Measurements from ENCODE around the gene DENND1B. TPM values are rescaled to one million over a fixed set of nuclear protein-coding genes. Genes with fewer than 3 reads are reported as not detected.

The DENND1B gene
- total and polyA plus RNA-seq, 2 of the 8 experiments (the other 6 are each of a cell fraction or from before 2014, with no cell fraction given) = 0.74 to 3.3 TPM

- no peak overlapping the region for H2BK5ac ChIP-seq (ENCODE audit: low read depth, low read length)
- ChIA-PET CTCF (ENCODE audit: partially characterized antibody) (interaction anchor here (0.6 to 7.9 kb wide), 10 partner anchors 8 to 306 kb away, joined by 3 to 62 read pairs (median 4); no protein-coding TSS in a partner anchor), POLR2A (ENCODE audit: partially characterized antibody) (no interaction called here)
- H2BK20ac ChIP-seq (ENCODE audit: low read length) = no peak overlapping the region
- H3K27ac ChIP-seq (ENCODE audit: low read depth, low read length) = no peak overlapping the region
- H2AFZ ChIP-seq (ENCODE audit: low read length) = no peak overlapping the region
- no peak for DNase-seq (ENCODE audit: low read depth in 1 of 2, low spot score in 2 of 2)
- no peak overlapping the region for H3K23ac ChIP-seq (ENCODE audit: insufficient read length)
- no peak overlapping the region for H2BK120ac ChIP-seq (replicated peaks; ENCODE audit: low read depth, low read length)
- FAIRE-seq = no peak
- H4K91ac ChIP-seq (replicated peaks; ENCODE audit: insufficient read length, low read length) = no peak overlapping the region
- WGBS, 2 experiments (ENCODE audit: extremely low coverage in 1 of 2, insufficient coverage in 1 of 2, insufficient read length in 1 of 2, insufficient replicate concordance in 2 of 2, low coverage in 1 of 2, low lambda C conversion rate in 2 of 2, missing lambda C conversion rate in 1 of 2) = 44% methylated on average over 2 of the region's 2 CpGs; no CpG with 5 or more reads in 1 of the 2 experiments
- H3K79me1 ChIP-seq (ENCODE audit: low read depth, low read length) = no peaks in the 10 kb centered on the region
- H3K14ac ChIP-seq (ENCODE audit: insufficient read length) = no peak overlapping the region
- H4K8ac ChIP-seq (ENCODE audit: extremely low read depth, insufficient read depth, low read length) = no peak overlapping the region
- H3K23me2 ChIP-seq (ENCODE audit: low read depth, low read length) = no peaks in the 10 kb centered on the region
- H3K18ac ChIP-seq (ENCODE audit: extremely low read depth, low read length) = no peak overlapping the region
- TF ChIP-seq, protein P1, sequence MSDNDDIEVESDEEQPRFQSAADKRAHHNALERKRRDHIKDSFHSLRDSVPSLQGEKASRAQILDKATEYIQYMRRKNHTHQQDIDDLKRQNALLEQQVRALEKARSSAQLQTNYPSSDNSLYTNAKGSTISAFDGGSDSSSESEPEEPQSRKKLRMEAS (IDR thresholded peaks at IDR 0.05) = no peak
- TF ChIP-seq GABPA (IDR thresholded peaks at IDR 0.05; ENCODE audit: borderline replicate concordance, insufficient read depth, low read length) (no peak), BCL11A (IDR thresholded peaks at IDR 0.05; ENCODE audit: low read depth in 2 of 2, low read length in 2 of 2) (no peak), CTBP2 (IDR thresholded peaks at IDR 0.05; ENCODE audit: borderline replicate concordance, insufficient read depth, insufficient read length, low read length) (no peak), RAD21 (IDR thresholded peaks at IDR 0.05 in 1 of 2, conservative IDR thresholded peaks at IDR 0.05 in 1 of 2; ENCODE audit: low read depth in 2 of 2, low read length in 2 of 2) (peak in 1 of 2 experiments; percentile 44), CBX8 (IDR thresholded peaks at IDR 0.05; ENCODE audit: borderline replicate concordance, low read depth, low read length) (no peak)
- no peak overlapping the region for H2BK15ac ChIP-seq (ENCODE audit: low read length)
- H2BK12ac ChIP-seq (ENCODE audit: low read depth, low read length) = no peak overlapping the region
- no peaks in the 10 kb centered on the region for H3K79me2 ChIP-seq (ENCODE audit: control insufficient read depth in 1 of 2, insufficient read depth in 2 of 2, low read length in 2 of 2)
- H4K20me1 ChIP-seq (replicated peaks in 1 of 2; ENCODE audit: control insufficient read depth in 1 of 2, insufficient read depth in 2 of 2, low read length in 2 of 2) = no peaks in the 10 kb centered on the region
- no peak overlapping the region for H3K56ac ChIP-seq (replicated peaks; ENCODE audit: insufficient read length, low read depth, low read length)
- H3K27me3 ChIP-seq (replicated peaks in 1 of 4; ENCODE audit: control insufficient read depth in 3 of 4, extremely low read depth in 1 of 4, insufficient read depth in 3 of 4, low read length in 3 of 4) = no peaks in the 10 kb centered on the region
- H3K9ac ChIP-seq (replicated peaks in 1 of 4; ENCODE audit: extremely low read depth in 1 of 4, low read depth in 3 of 4, low read length in 3 of 4) = no peak overlapping the region
- H3K4me2 ChIP-seq (ENCODE audit: insufficient read depth in 1 of 2, low read depth in 2 of 2, low read length in 2 of 2) = no peak overlapping the region
- no peaks in the 10 kb centered on the region for H3K9me3 ChIP-seq (ENCODE audit: insufficient read depth in 2 of 2, low read depth in 1 of 2, low read length in 1 of 2)
- H3K4me3 ChIP-seq (ENCODE audit: extremely low read depth in 1 of 4, insufficient read depth in 2 of 4, low read depth in 3 of 4, low read length in 4 of 4) = no peak overlapping the region
- no peak overlapping the region for H2AK5ac ChIP-seq (ENCODE audit: low read depth, low read length)
- no peak overlapping the region for H3K4ac ChIP-seq (replicated peaks; ENCODE audit: insufficient read length, low read depth, low read length)
- no peak overlapping the region for H4K5ac ChIP-seq (ENCODE audit: insufficient read length, low read depth, low read length)
- no peaks in the 10 kb centered on the region for H3K4me1 ChIP-seq (replicated peaks in 1 of 4; ENCODE audit: control insufficient read depth in 3 of 4, insufficient read depth in 4 of 4, low read length in 3 of 4)
- no peaks in the 10 kb centered on the region for H3K36me3 ChIP-seq (ENCODE audit: control insufficient read depth in 2 of 4, insufficient read depth in 4 of 4, low read length in 3 of 4)
Measured at GRCh38 chr1:197619008-197619640, 156.2 kb downstream of the DENND1B start.

All from H1 (cell line).